ENCODE measurements around the gene FGD3. TPM values are rescaled to one million over a fixed set of nuclear protein-coding genes. Genes with fewer than 3 reads are reported as not detected.

FGD3 gene
- total RNA-seq, 1 donor from 2014 or later = not detected

GRCh38 chr9:92971776-92972175, 24.5 kb downstream of the FGD3 start:
- no peak for DNase-seq (ENCODE audit: extremely low spot score, unreplicated experiment)
- Mint-ChIP-seq H3K36me3 (ENCODE audit: unreplicated experiment) (no peaks in the 10 kb centered on the region), H3K4me1 (ENCODE audit: unreplicated experiment) (no peaks in the 10 kb centered on the region), H3K27ac (ENCODE audit: unreplicated experiment) (no peak overlapping the region), H3K9me3 (ENCODE audit: unreplicated experiment) (no peaks in the 10 kb centered on the region), H3K27me3 (ENCODE audit: unreplicated experiment) (peaks cover 4% of the 10 kb centered on the region), H3K4me3 (ENCODE audit: unreplicated experiment) (no peak overlapping the region)
- TF ChIP-seq, protein P1, sequence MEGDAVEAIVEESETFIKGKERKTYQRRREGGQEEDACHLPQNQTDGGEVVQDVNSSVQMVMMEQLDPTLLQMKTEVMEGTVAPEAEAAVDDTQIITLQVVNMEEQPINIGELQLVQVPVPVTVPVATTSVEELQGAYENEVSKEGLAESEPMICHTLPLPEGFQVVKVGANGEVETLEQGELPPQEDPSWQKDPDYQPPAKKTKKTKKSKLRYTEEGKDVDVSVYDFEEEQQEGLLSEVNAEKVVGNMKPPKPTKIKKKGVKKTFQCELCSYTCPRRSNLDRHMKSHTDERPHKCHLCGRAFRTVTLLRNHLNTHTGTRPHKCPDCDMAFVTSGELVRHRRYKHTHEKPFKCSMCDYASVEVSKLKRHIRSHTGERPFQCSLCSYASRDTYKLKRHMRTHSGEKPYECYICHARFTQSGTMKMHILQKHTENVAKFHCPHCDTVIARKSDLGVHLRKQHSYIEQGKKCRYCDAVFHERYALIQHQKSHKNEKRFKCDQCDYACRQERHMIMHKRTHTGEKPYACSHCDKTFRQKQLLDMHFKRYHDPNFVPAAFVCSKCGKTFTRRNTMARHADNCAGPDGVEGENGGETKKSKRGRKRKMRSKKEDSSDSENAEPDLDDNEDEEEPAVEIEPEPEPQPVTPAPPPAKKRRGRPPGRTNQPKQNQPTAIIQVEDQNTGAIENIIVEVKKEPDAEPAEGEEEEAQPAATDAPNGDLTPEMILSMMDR (IDR thresholded peaks at IDR 0.05) = no peak

DNA sequence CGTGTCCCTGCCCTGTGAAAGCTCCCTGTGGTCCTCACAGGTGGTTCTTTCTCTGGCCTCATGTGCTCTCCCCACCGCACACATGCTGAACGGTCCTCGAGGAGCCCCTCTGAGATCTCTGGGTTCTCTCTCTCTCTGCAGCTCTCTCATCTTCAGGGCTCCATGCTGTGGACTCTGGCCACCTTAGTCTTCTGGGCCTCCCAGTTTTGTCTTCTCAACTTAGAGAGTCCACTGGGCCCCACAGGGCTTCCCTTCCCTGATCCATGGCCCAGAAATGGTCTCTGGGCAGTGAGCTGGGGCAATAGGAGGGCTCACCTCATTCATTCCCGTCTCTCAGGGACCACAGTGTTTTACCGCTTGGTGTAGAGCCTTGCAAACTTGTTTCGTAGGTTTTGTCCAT, 26.4 kb downstream of the FGD3 start:
- Mint-ChIP-seq H3K27ac (ENCODE audit: unreplicated experiment) (no peak overlapping the region), H3K4me1 (ENCODE audit: unreplicated experiment) (no peaks in the 10 kb centered on the region), H3K9me3 (ENCODE audit: unreplicated experiment) (no peaks in the 10 kb centered on the region), H3K27me3 (ENCODE audit: unreplicated experiment) (peaks cover 2% of the 10 kb centered on the region), H3K36me3 (ENCODE audit: unreplicated experiment) (no peaks in the 10 kb centered on the region), H3K4me3 (ENCODE audit: unreplicated experiment) (no peak overlapping the region)
- TF ChIP-seq, protein P1 (IDR thresholded peaks at IDR 0.05) = no peak
- peak; percentile 63 for DNase-seq (ENCODE audit: extremely low spot score, unreplicated experiment)

DNA sequence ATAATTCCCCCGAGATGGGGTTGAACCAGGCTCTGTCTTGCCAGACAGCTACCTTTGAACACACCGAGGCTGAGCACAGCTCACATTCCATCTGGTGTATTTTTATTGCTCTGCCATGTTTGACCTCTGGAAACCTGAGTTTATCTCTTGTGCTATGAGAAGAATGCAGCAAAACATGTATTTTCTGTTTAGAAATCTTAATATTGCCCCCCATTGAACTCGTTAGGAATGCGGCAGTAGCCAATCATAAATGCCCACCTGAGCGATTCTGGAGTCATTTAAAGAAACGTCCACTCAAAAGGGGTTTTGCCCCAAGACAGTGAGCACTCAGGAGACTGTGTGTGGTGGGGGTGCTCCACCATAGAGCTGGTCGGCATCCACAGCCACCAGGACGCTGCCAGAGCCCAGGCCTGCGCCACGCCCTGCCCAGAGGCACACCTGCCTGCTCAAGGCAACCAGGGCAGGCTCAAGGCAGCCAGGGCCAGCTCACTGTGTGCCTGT, 26.9 kb downstream of the FGD3 start:
- Mint-ChIP-seq H3K4me1 (ENCODE audit: unreplicated experiment) (no peaks in the 10 kb centered on the region), H3K27me3 (ENCODE audit: unreplicated experiment) (peaks cover 2% of the 10 kb centered on the region), H3K9me3 (ENCODE audit: unreplicated experiment) (no peaks in the 10 kb centered on the region), H3K27ac (ENCODE audit: unreplicated experiment) (no peak overlapping the region), H3K4me3 (ENCODE audit: unreplicated experiment) (no peak overlapping the region), H3K36me3 (ENCODE audit: unreplicated experiment) (no peaks in the 10 kb centered on the region)
- TF ChIP-seq, protein P1 (IDR thresholded peaks at IDR 0.05) = no peak
- DNase-seq (ENCODE audit: extremely low spot score, unreplicated experiment) = peak; percentile 77

DNA sequence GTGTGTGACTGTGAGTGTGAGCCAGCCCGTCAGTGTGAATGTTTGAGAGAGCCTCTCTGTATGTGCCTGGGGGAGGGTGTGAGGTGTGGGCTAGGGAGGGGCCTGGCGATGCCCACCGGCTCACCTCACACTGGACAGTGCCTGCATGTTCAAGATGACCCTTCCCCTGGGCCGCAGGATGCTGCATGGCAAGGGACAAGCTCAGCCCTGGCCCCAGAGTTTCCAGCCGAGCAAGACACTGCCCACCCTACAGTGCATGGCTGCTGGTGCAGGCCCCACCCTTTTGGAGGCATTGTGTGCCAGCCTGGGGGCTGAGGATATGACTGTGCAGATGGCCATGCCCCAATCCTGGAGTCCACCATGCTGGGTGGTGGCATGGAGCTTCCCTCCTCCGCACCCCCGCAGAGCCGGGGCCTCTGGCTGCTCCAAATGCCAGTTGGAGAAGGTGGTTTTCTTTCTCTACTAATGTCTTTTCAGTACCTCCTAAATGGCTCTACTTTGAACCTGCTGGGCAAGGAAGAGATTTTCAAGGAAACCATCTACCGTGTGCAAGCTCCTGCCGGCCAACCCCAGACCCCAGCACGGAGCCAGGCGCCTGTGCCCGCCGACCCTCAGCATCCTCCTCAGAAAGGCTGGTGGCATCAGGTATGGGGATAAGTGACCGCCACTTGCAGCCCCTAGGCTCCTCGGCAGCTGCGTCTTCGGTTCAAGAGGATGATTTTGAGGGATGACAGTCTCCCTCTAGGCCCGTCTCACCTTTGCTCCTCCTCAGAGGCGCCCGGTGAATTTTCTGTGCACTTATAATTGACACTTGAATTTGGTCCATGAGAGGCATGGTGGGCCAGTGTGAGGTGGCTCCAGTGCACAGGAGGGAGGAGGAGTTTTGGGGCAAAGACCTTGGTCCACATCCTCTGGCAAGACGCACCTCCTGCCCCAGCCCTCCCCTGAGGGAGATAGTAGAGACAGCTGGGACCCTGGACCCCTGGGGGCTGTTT, 27.7 kb downstream of the FGD3 start:
- Mint-ChIP-seq H3K4me1 (ENCODE audit: unreplicated experiment) (no peaks in the 10 kb centered on the region), H3K27ac (ENCODE audit: unreplicated experiment) (no peak overlapping the region), H3K9me3 (ENCODE audit: unreplicated experiment) (no peaks in the 10 kb centered on the region), H3K36me3 (ENCODE audit: unreplicated experiment) (no peaks in the 10 kb centered on the region), H3K4me3 (ENCODE audit: unreplicated experiment) (no peak overlapping the region), H3K27me3 (ENCODE audit: unreplicated experiment) (peaks cover 2% of the 10 kb centered on the region)
- DNase-seq (ENCODE audit: extremely low spot score, unreplicated experiment) = peak; percentile 81
- TF ChIP-seq, protein P1 (IDR thresholded peaks at IDR 0.05) = no peak

DNA sequence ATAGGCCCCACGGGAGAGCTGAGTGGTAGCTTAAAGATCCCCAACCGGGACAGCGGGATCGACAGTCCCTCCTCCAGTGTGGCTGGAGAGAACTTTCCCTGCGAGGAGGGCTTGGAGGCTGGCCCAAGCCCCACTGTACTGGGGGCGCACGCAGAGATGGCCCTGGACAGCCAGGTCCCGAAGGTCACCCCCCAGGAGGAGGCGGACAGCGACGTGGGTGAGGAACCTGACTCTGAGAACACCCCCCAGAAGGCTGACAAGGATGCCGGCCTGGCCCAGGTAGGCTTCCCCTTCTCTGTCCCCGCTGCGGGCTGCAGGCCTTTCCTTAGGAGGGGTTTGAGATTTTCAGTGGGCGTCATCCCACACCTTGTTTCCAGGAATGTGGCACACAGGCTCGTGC, 29.1 kb downstream of the FGD3 start:
- no peak overlapping the region for H3K4me3 Mint-ChIP-seq (ENCODE audit: unreplicated experiment)
- peaks cover 3% of the 10 kb centered on the region for H3K27me3 Mint-ChIP-seq (ENCODE audit: unreplicated experiment)
- TF ChIP-seq, protein P1 (IDR thresholded peaks at IDR 0.05) = no peak
- no peaks in the 10 kb centered on the region for H3K4me1 Mint-ChIP-seq (ENCODE audit: unreplicated experiment)
- peak; percentile 78 for DNase-seq (ENCODE audit: extremely low spot score, unreplicated experiment)
- H3K27ac Mint-ChIP-seq (ENCODE audit: unreplicated experiment) = no peak overlapping the region
- H3K36me3 Mint-ChIP-seq (ENCODE audit: unreplicated experiment) = no peaks in the 10 kb centered on the region
- peaks cover 6% of the 10 kb centered on the region for H3K9me3 Mint-ChIP-seq (ENCODE audit: unreplicated experiment)
